Stimulated activated CD8-positive, alpha-beta memory T cell treated with anti-CD3 and anti-CD28 coated beads, Interleukin-12 subunit alpha, Interleukin-12 subunit beta, amount 100 ng/mL, for 1 hour (primary cell): ENCODE results near the gene ROBO1.
"Not testable (repeated sequence)": the region's sequence is repeated elsewhere in the genome, so short reads cannot be mapped to it uniquely, and the experiment has no call there.

ENCODE experiments used
- DNase-seq: peaks from one replicate; pipeline ENCODE4 v3.0.0-alpha.2; 2020; ENCODE audit warnings: low read depth

The ROBO1 gene

DNA sequence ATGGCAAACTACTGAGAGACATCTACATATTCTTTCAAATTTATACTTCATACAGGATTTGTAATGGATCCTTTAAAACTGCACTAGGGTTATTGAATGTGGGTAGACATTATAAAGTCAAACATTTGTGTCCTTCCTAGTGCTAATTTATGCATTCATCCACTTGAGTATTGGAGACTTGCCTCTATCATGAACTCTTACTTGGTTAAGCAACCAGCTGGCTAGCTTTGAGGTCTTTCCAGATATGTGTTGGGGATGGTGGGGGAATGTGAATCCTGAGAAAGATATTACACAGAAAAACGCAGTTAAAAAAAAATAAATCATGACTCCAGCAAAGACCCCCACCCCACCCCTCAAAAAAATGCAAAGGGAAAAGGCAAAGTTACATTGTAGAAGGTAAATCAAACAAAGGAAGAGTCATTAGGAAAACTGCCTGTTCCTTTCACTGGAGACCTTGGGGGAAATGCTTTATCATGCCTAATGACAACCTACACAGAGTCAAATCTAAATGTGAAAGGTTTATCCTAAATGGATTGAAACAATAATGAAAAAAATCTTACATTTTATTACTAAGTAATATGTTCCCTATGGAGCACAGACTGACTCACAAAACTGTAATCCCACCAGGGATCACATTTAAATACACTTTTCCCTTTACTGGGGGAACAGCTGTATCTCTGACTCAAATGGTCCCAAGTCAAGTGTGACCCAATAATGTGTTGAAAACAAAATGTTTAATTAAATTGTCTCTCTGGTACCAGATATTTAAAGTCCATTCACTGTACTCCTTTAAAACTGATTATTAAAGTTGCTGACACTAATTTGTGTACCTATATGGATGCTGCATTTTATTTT is 522.3 kb downstream of the ROBO1 start:
- DNase-seq: no peak

DNA sequence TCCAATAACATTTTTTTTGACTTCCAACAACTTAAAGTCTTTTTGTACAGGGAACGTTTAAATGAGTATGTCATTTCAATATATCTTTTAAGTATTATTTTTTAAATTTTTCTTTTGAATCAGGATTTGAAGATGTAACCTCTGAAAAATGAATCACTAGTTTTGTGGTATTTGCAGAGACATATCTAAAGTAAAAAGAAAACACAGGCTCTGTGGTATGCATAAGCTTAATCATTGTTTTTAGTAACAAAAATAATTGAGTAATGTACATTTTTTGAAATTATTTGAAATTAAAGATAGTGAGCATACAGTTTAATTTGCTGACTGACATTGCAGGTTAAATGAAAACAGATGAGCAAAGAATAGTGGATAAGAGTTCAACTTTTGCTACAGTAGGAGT is 531.3 kb downstream of the ROBO1 start:
- no peak for DNase-seq

DNA sequence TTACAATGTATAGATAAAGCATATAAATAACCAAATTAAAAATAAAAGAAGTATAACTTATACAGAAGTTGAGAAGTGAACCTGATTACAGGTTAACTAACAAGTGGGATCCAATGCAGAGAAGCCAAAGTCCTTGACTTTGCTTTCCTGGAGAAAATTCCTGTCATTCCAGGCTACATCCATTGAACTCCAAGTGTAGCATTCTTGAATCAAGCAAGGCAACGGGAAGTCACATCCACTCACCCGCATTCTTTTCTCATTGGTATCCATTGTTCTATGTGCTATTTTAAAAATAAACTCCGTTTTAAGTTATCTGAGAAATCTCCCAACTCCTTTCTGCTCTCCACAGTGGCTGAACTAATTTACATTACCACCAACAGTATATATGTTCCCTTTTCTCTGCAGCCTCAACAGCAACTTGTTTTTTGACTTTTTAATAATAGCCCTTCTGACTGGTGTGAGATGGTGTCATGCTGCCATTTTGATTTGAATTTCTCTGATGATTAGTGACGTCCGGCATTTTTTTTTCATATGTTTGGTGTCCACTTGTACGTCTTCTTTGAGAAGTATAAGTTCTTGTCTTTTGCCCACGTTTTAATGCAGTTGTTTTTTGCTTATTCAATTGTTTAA is 534.3 kb downstream of the ROBO1 start:
- DNase-seq: no peak

DNA sequence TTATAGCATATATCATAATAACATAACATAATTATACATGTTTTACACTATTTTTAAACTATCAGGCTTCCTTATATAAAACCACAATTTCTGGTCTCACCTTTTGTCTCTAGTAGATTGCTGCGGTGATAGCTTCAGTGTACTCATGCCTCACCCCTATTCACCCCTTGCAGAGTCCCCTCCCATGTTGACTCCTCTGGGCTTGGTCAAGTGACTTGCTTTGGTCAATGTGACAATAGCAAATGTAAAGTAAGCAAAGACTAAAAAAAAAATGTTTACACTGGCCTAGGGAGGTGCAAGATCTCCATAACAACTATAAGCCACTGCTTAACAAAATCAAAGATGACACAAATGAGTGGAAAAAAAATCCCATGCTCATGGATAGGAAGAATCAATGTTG is 537.5 kb downstream of the ROBO1 start:
- no peak for DNase-seq

DNA sequence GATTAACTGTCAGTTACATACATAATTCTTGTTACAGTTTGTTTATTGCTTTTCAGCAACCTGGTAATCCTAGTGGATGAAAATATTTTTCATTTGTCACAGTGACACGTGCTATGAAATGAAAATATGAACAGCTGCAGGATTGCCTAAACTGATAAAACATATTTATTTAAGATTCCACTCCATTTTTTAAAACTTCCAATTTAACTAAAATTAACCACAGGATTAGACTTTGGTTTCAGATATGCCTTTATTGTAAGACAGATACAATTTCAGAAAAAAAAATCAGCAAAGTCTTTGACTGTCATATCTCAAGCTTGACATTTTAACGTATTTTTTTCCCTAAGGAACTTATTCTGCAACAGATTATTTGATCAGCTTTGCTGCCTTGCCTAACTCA is 550.7 kb downstream of the ROBO1 start:
- DNase-seq: no peak

DNA sequence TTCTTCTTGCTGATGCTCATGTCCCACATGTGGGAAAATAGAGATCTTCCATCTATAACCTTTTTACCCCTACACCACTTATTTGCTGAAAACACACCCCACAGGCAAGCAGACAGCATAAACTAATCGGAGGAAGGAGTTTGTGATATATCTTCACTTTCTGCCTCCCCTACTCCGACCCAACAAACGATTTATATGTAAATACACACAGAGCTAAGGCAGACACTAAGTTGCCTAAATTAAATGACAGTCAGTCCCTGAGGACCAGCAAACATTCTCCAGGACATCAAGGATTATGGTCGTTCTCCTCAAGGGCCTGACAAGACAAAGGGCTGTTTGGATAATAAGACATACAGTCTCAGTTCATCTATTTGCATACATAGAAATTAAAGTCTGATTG is 552.5 kb downstream of the ROBO1 start:
- no peak for DNase-seq

DNA sequence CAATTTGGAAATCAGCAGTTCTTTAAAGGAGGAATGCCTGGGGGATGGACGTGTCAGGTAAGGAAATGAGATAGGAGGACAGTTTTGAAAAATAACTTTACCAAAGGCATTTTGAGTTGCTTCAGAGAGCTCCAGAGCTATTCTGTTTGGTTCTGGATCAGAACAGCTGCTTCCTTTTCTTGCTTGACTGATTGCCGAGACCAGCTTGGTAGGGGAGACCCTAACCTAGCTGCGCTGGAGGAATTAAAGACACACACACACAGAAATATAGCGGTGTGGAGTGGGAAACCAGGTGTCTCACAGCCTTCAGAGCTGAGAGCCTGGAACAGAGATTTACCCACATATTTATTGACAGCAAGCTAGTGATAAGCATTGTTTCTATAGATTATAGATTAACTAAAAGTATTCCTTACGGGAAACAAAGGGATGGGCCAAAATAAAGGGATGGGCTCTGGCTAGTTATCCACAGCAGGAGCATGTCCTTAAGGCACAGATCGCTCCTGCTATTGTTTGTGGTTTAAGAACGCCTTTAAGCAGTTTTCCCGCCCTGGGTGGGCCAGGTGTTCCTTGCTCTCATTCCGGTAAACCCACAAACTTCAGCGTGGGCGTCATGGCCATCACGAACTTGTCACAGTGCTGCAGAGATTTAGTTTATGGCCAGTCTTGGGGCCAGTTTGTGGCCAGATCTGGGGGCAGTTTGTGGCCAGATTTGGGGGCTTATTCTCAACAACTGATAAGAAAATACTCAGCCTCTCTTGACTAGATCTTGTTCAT is 556.0 kb downstream of the ROBO1 start:
- no peak for DNase-seq

DNA sequence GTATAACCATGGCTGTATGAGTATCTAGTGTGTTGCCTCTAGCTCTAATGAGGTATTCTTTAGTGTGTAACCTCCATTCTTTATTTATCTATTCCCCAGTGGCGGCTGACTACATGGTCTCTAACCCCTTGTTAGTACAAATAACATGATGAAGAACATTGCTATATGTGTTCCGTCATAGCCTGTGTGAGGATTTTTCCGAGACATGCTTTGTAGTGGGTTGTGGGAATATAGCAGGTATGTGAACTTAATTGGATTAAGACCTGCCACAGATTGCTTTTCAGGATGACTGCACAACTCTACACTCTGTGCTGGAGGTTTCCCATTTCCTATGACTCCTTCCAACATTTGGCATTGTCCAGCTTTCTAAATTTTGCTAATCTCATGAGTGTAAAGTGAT is 563.4 kb downstream of the ROBO1 start:
- DNase-seq: no peak

DNA sequence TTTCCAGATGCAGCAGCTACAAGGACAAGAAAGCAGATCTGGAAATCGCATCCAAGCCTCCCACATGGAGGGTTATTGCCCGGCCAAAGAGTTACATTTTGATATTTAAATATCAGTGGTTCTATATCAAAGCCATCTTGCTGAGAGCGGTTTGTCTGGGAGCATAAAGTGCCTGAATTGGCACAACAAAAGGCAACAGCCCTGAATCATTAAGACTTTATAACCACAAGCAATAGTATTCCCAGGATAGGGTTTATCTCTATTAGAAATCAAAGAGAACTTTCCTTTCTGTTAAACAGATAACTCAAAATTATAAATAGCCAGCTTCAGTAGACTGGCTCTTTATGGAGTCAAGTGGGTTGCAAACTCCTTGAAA is 564.7 kb downstream of the ROBO1 start:
- no peak for DNase-seq

DNA sequence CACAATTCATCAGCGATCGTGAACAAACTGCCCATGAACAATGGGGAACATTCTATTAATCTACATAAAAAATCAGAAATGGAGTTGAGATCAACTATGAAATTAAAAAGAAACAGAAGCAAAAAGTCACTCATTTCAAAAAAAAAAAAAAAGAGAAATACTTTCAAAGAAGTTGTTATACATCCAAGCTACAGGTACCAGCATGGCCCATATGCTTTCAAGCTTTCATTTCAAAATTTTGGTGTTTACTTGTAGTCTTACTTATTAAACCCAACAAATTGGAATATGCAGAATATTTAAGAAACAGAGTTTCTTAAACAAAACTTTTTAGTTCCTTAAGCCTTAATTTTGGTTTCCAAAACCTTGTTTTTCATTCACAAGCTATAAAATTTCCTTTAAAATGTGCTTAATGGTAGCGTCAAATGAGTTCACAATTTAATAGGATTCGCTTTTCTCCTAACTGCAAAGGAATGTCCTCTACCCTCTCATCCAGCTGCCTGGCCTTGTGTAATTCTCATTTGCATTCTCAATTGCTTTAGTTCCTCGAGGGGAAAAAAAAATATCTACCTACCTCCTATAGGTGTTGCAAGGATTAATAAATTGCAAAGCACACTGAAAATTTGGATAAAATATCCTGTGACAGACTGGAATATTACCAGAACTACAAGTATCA is 565.2 kb downstream of the ROBO1 start:
- no peak for DNase-seq

DNA sequence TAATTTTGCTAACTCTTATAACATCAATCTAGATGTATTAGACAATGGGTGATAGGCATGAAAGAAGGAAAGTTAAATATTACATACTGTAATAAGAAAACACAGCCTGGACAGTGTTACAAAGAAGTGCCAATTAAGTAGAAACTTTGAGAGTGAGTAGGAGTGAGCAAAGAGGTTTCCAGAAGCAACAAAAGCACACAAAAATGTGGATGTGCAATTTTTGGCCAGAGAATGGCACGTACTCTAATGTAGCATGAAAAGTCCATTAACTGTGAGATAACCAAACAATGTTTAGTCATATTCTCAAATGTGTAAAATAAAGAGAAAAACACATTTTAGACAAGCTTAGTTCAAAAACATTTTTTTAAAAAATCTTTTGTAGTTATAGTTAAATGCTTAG is 567.3 kb downstream of the ROBO1 start:
- DNase-seq: no peak

DNA sequence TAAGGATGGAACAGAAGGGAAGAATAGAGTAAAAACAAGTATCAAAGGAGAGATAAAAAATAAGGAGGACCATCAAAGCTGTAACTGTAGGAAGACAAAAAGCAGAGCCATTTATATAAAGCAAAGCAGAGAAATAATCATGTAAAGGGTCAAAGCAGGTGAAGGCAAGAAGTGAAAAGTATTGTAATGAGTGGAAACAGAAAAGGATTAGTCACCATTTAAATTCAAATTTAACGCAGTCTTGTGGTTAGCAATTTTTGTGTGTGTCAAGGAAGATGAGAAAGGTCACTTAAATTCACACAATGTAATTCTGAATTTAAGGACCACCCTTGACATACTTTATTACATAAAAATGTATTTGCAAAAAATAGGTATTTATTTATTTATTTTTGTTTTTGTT is 567.8 kb downstream of the ROBO1 start:
- DNase-seq: no peak

DNA sequence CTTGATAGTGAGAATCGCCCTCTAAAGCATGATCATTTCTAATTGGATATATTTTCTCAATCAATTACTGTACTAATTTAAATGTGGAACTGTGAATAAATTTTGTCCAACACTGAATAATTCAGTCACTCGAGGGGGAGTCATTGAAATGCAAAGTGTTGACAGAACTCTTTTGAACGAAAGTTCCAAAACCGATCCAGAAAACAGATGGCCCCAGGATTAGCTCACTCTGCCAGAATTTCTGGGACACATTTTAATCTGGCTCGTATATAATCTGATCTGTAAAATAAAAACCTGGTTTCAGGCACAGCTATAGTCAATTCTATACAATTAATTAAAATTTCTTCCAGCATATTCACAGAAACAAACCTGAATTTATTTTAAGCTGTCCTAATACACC is 580.4 kb downstream of the ROBO1 start:
- DNase-seq: no peak

DNA sequence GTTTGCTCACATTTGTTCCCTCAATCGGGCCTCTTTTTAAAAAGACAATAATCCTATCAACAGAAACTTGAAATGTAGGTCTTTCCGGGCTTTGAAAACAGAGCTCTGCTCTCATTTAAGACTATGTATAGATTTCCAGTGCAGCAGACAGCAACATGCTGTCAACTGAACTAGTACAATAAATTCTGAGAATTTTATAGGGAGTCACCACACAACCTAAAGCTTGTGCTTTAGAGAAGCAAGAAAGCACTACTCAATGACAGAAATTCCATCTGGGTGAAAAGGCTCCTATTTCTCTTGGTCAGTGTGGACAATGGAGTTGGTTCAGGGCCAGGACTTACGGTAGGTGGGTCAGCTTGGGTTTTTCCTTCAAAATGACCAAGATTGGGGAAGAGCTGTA is 583.5 kb downstream of the ROBO1 start:
- DNase-seq: no peak

DNA sequence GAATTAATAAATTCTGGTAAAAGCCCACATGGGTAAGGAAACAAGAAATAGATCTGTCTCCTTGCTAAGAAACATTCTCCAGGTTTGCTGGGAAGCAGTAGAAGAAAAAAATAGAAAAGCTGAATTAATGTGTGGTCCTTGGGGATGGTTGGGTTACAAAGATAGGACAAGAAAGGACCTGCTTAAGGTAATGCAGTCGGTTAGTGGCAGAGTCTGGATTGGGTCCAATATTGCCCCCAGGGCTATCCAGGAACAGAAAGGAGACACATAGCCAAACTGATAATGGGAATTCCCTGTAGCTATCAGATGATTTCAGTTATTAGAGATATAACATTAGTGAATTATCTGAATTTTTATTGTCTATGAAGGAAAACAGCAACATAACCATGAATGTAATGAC is 584.3 kb downstream of the ROBO1 start:
- no peak for DNase-seq

DNA sequence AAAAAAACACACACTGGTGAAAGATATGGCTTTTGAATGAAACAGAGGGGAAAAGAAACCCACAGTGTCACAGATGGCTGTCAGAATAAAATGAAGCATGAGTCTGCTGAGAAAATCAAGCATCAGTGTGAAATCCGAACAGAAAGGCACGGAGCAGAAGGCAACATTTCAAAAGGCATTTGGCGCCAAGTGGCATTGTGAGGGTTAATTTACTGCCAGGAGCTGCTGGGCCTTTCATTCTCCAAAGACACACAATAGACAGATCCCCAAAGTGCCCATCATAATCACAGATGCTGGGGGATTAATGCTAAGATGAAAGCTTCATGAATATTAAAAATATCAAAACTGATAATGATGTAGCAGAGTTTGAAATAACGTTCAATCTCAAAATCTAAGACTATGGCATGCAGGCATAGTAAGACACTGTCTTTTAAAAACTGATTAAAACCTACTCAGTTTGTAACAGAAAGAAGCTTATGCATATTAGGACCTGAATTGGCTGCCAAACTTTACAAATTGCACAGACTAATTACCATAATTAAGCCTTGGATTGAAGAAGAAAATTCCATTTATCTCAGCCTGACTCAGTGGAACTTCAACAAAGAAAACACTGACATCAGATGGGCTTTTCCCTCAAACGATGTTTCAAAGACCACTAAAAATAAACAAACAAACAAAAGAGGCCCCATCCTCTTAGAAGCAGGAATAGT is 589.2 kb downstream of the ROBO1 start:
- DNase-seq: no peak

DNA sequence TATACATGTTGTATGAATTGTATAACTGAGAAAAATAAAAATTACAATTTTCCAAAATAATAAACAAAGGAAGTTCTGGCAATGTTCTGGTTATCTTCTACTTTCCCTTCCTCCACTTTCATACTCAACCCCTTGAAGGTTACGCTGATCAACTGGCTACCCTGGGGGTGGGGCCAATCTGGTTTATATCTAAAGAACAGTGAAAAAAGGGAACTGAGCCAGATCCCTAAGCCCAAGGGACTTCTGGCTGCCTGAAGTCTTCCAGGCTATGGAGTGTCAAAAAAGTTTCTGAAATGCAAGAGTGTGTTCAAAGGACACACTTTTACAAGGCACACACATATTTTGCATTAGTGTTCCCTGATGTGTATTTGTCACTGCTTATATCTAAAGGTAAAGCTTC is 591.9 kb downstream of the ROBO1 start:
- DNase-seq: no peak

DNA sequence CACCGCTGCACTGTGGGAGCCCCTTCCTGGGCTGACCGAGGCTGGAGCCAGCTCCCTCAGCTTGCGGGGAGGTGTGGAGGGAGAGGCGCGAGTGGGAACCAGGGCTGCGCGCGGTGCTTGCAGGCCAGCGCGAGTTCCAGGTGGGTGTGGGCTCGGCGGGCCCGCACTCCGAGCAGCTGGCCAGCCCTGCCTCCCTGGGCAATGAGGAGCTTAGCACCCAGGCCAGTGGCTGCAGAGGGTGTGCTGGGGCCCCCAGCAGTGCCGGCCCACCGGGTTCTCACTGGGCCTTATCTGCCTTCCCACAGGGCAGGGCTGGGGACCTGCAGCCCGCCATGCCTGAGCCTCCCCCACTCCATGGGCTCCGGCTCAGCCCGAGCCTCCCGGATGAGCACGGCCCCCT is 594.5 kb downstream of the ROBO1 start:
- DNase-seq: not testable (repeated sequence)

DNA sequence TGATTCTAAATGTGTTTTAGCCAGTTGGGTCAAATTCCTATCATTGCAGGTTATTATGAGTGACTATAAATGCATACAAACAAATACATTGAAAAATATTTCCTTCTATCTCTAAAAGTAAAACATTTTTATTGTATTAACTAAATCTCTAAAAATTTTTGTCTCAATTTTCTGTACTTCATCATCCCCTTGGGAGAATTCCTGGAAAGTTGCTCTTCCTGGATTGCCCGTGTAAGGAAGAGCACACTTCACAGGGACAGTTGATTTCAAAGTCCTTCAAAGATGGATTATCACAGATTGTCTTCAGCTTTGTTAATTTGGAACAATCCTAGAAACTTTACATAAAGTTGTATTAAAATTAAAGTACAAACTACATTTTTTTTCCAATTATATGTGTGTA is 595.6 kb downstream of the ROBO1 start:
- no peak for DNase-seq

DNA sequence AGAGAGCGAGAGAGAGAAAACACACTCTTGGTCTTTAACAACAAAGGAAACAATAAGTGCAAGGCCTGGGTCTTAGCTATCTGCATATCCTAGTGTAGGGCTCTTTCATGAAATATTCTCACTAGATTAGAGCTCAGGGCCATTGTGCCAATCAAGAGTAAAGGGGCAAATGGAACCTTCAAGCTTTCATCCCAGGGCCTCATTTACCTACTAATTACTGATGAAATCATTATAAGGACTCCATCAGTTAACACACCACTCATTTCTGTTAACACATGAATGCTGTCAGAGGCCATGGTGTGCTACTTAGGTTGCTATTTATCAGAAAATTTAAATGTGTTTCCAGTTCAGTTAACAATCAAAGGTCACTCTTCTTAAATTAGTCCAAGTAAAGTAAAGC is 597.8 kb downstream of the ROBO1 start:
- no peak for DNase-seq

DNA sequence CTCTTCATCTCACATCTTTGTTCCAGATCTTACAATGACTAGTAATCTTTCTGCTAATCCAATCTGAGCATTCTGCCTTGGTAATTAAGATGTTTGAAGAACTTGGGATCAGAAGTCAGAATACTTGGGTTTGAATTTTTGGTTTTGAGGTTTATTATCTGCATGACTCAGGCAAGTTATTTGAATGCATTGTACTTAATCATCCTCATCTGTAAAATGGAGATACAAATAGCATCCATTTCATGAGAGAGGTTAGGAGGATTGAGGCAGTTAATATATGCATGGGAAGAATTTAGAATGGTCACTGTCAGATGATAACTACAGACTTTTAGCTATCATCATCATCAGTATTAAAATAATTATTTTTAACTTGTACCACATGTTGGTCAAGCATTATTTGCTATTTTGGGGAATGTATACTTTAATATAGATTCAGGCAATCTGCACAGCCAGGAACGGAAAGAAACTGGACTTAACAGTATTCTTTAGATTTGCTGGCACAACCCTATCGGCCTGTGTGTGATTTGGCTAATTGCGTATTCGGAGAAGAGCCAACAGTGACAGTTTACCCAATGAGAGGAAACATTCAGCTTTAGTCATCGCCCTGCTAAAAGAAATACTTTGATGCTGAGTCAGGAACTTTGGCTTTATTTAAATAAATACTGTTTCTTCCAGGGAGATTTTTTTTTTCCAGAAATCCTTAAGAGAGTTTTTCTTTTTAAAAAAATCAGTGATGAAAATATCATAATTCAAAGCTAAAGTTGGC is 600.0 kb downstream of the ROBO1 start:
- no peak for DNase-seq
